Breast epithelium (tissue), 3 donors: ENCODE results near the gene XPO1.

Experiments used
- POLR2A ChIP-seq: fragments of 450-650 bp; IDR thresholded peaks from one replicate; pipeline ENCODE4 v1.6.1; 2016; ENCODE audit warnings: antibody characterized with exemption, mild to moderate bottlenecking, moderate library complexity
- TF ChIP-seq, protein P1 (sequence below), 3 donors: fragments of 450-650 bp; IDR thresholded peaks; one replicate each; pipeline ENCODE4 v1.5.1; 2016 to 2017; ENCODE audit warnings: antibody characterized with exemption in 3 of 3, mild to moderate bottlenecking in 3 of 3, moderate library complexity in 3 of 3

DNA sequence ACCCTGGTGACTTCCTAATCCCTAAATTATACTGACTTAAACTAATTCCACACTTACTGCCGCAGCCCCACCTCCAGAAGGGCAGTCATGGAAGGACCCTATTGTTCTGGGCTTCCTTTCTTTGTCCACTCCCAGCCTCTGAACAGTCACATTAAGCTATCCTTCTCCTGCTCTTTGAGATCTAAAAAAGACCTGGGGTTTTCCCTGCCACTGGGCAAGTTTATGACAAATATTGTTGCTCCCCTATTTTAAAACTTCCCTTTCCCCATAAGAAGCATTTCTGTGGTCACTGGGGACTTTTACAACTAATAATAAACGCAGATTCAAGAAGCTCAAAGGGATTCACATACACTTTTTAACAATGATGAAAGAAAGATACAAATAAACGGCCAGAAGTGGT lies 47.2 kb upstream of the XPO1 start:
- TF ChIP-seq, protein P1, sequence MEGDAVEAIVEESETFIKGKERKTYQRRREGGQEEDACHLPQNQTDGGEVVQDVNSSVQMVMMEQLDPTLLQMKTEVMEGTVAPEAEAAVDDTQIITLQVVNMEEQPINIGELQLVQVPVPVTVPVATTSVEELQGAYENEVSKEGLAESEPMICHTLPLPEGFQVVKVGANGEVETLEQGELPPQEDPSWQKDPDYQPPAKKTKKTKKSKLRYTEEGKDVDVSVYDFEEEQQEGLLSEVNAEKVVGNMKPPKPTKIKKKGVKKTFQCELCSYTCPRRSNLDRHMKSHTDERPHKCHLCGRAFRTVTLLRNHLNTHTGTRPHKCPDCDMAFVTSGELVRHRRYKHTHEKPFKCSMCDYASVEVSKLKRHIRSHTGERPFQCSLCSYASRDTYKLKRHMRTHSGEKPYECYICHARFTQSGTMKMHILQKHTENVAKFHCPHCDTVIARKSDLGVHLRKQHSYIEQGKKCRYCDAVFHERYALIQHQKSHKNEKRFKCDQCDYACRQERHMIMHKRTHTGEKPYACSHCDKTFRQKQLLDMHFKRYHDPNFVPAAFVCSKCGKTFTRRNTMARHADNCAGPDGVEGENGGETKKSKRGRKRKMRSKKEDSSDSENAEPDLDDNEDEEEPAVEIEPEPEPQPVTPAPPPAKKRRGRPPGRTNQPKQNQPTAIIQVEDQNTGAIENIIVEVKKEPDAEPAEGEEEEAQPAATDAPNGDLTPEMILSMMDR (IDR thresholded peaks at IDR 0.05), result no peak
- TF ChIP-seq POLR2A, result no peak
